HepG2 (cell line): ENCODE measurements around the gene ZNF582. TPM values are rescaled to one million over a fixed set of nuclear protein-coding genes. Genes with fewer than 3 reads are reported as not detected.
A peak's percentile ranks its signal among the peaks of the same experiment; 100 is the strongest.

ENCODE experiments used
- FOXO4 ChIP-seq: sonication (generic); formaldehyde crosslinking; conservative IDR thresholded peaks from 2 replicates; pipeline ENCODE4 v1.8.1; 2023; ENCODE audit warnings: missing genetic modification reagents
- FUBP1 ChIP-seq: sonication (generic); formaldehyde crosslinking; IDR thresholded peaks from 2 replicates; pipeline ENCODE4 v1.5.1; 2020; ENCODE audit warnings: missing genetic modification reagents, mild to moderate bottlenecking, borderline replicate concordance
- GMEB1 ChIP-seq: sonication (generic); formaldehyde crosslinking; IDR thresholded peaks from 2 replicates; pipeline ENCODE4 v1.5.1; 2020; ENCODE audit warnings: missing genetic modification reagents, mild to moderate bottlenecking, borderline replicate concordance
- GPN1 ChIP-seq: sonication (generic); formaldehyde crosslinking; IDR thresholded peaks from 2 replicates; pipeline ENCODE4 v1.5.1; 2020; ENCODE audit warnings: missing genetic modification reagents, borderline replicate concordance
- ONECUT2 ChIP-seq: sonication (generic); formaldehyde crosslinking; IDR thresholded peaks from 2 replicates; pipeline ENCODE4 v1.4.0; 2020; ENCODE audit warnings: missing genetic modification reagents
- PAWR ChIP-seq: sonication (generic); formaldehyde crosslinking; IDR thresholded peaks from 2 replicates; pipeline ENCODE4 v1.4.0; 2020; ENCODE audit warnings: missing genetic modification reagents, mild to moderate bottlenecking, borderline replicate concordance
- POGK ChIP-seq: sonication (generic); formaldehyde crosslinking; conservative IDR thresholded peaks from 2 replicates; pipeline ENCODE4 v1.8.0; 2022; ENCODE audit warnings: mild to moderate bottlenecking, moderate library complexity, missing genetic modification reagents
- PRDM10 ChIP-seq: sonication (generic); formaldehyde crosslinking; IDR thresholded peaks from 2 replicates; pipeline ENCODE4 v1.4.0; 2020; ENCODE audit warnings: low read depth, missing genetic modification reagents
- RARA ChIP-seq: IDR thresholded peaks from 2 replicates; pipeline ENCODE4 v1.6.1; 2016; ENCODE audit warnings: missing genetic modification reagents, missing compliant biosample characterization
- YEATS2 ChIP-seq: sonication (generic); formaldehyde crosslinking; IDR thresholded peaks from 2 replicates; pipeline ENCODE4 v1.4.0; 2020; ENCODE audit warnings: missing genetic modification reagents, borderline replicate concordance
- ZMYM3 ChIP-seq: sonication (generic); formaldehyde crosslinking; IDR thresholded peaks from 2 replicates; pipeline ENCODE4 v1.5.1; 2020; ENCODE audit warnings: mild to moderate bottlenecking, missing genetic modification reagents
- ZNF430 ChIP-seq: sonication (generic); formaldehyde crosslinking; IDR thresholded peaks from 2 replicates; pipeline ENCODE4 v1.9.0; 2021; ENCODE audit warnings: mild to moderate bottlenecking, missing genetic modification reagents
- ZNF501 ChIP-seq: sonication (generic); formaldehyde crosslinking; IDR thresholded peaks from 2 replicates; pipeline ENCODE4 v1.5.1; 2020; ENCODE audit warnings: mild to moderate bottlenecking, moderate library complexity, missing genetic modification reagents
- ZNF510 ChIP-seq: sonication (generic); formaldehyde crosslinking; IDR thresholded peaks from 2 replicates; pipeline ENCODE4 v1.4.0; 2020; ENCODE audit warnings: low read depth, mild to moderate bottlenecking, missing genetic modification reagents
- ZNF556 ChIP-seq: sonication (generic); formaldehyde crosslinking; IDR thresholded peaks from 2 replicates; pipeline ENCODE4 v1.4.0; 2020; ENCODE audit warnings: mild to moderate bottlenecking, missing genetic modification reagents, borderline replicate concordance
- ZNF773 ChIP-seq: sonication (generic); formaldehyde crosslinking; IDR thresholded peaks from 2 replicates; pipeline ENCODE4 v1.4.0; 2020; ENCODE audit warnings: missing genetic modification reagents, borderline replicate concordance
- ZNF879 ChIP-seq: sonication (generic); formaldehyde crosslinking; IDR thresholded peaks from 2 replicates; pipeline ENCODE4 v1.8.1; 2023; ENCODE audit warnings: missing genetic modification reagents
- polyA plus RNA-seq, 8 experiments: library from polyadenylated mRNA; depleted of rRNA in 3 of 8; stranded (reverse) in 7 of 8; unstranded in 1 of 8; fragments of >200 nt; fragmentation: Illumina TruSeq in 4 of 8; extraction: Trizol in 4 of 8; gene quantifications; 2 replicates each; pipeline versions ENCODE4 v1.2.1 to v1.2.3, GENCODE V29; 2011 to 2016; ENCODE audit warnings: low read depth in 4 of 8, missing spikeins in 1 of 8, mixed read lengths in 1 of 8; ENCODE audit not compliant: insufficient read depth in 1 of 8
- total RNA-seq, 5 experiments: library from RNA; depleted of rRNA; stranded (reverse); fragments of >200 nt; fragmentation: Illumina TruSeq; extraction: Trizol; gene quantifications; 2 replicates each; pipeline ENCODE4 v1.2.3, GENCODE V29; 2016; ENCODE audit warnings: low read depth in 1 of 5

ZNF582 gene
- total and polyA plus RNA-seq, 2 of the 13 experiments (the other 11 are each of a cell fraction or from before 2014, with no cell fraction given) = 0.83 to 1.6 TPM

GRCh38 chr19:56403764-56404704 is 10.7 kb upstream of the ZNF582 start, which contains the start of gene ZNF583 (continued):
- no peak for TF ChIP-seq FUBP1 (CRISPR knock-in tag)
- no peak for TF ChIP-seq PAWR
- 0 out of 2 replicates have a peak, but pooled peaks have one; percentile 56 for TF ChIP-seq ZNF556
- peak; percentile 43; the same call in 1 of the 2 replicates for TF ChIP-seq YEATS2 (CRISPR knock-in tag)
- peak; percentile 63 for TF ChIP-seq ZNF501 (CRISPR knock-in tag)
- TF ChIP-seq ZNF430 = peak; percentile 52; the same call in 1 of the 2 replicates
- no peak for TF ChIP-seq RARA (CRISPR knock-in tag)
- no peak for TF ChIP-seq ZNF510 (CRISPR knock-in tag)
- TF ChIP-seq GPN1 (CRISPR knock-in tag) = no peak
- no peak for TF ChIP-seq ONECUT2
- no peak for TF ChIP-seq FOXO4
- no peak for TF ChIP-seq ZMYM3 (CRISPR knock-in tag)
- peak; percentile 69; the same call in 1 of the 2 replicates for TF ChIP-seq GMEB1 (CRISPR knock-in tag)
- no peak; the same call in 1 of the 2 replicates for TF ChIP-seq ZNF773 (CRISPR knock-in tag)
- no peak for TF ChIP-seq PRDM10 (CRISPR knock-in tag)
- peak; percentile 54; the same call in 1 of the 2 replicates for TF ChIP-seq POGK (CRISPR knock-in tag)
- no peak for TF ChIP-seq ZNF879
